K562 (cell line): Measurements from ENCODE around the gene GAS2L2.

Experiments used
- CAMTA2 ChIP-seq: fragments of 250-450 bp; sonication (Bioruptor Pico); conservative IDR thresholded peaks from 2 replicates; pipeline ENCODE4 v1.5.1; 2022
- CHD1 ChIP-seq: fragments of 200-600 bp; sonication (generic); IDR thresholded peaks from one replicate; pipeline ENCODE4 v1.6.1; 2012; ENCODE audit warnings: mild to moderate bottlenecking, moderate library complexity, low read length, inconsistent platforms
- CTCF ChIP-seq, 3 experiments: IDR thresholded peaks in 2 of 3; conservative IDR thresholded peaks in 1 of 3; 2 replicates each; pipeline ENCODE4 v1.5.1; 2011 to 2012; ENCODE audit warnings: low read length in 3 of 3, mild to moderate bottlenecking in 3 of 3, control low read depth in 2 of 3, improper control_type of control experiment in 1 of 3, inconsistent platforms in 1 of 3, low read depth in 1 of 3, mixed read lengths in 1 of 3, moderate library complexity in 1 of 3; ENCODE audit not compliant: insufficient read depth in 2 of 3
- FOXM1 ChIP-seq, 2 experiments: fragments of 450-650 bp in 1 of 2; sonication (generic) in 1 of 2; formaldehyde crosslinking in 1 of 2; IDR thresholded peaks; 2 replicates each; pipeline versions ENCODE4 v1.6.1 to v1.9.0; 2017 to 2022; ENCODE audit warnings: low read depth in 2 of 2, mild to moderate bottlenecking in 2 of 2, missing genetic modification reagents in 1 of 2, moderate library complexity in 1 of 2
- HCFC1 ChIP-seq: IDR thresholded peaks from 2 replicates; pipeline ENCODE4 v1.6.1; 2012; ENCODE audit warnings: low read depth, low read length, improper control_type of control experiment
- NFE2L1 ChIP-seq: fragments of 450-650 bp; IDR thresholded peaks from 2 replicates; pipeline ENCODE4 v1.6.1; 2016; ENCODE audit warnings: missing genetic modification characterization, low read depth, mild to moderate bottlenecking, missing compliant biosample characterization, moderate library complexity, borderline replicate concordance
- NFYB ChIP-seq: IDR thresholded peaks from 2 replicates; pipeline ENCODE4 v1.6.1; 2011; ENCODE audit warnings: mild to moderate bottlenecking, moderate library complexity; ENCODE audit not compliant: insufficient read length; ENCODE audit errors: extremely low read depth
- NR2C2 ChIP-seq, 2 experiments: fragments of 200-800 bp in 1 of 2; sonication (Bioruptor generic) in 1 of 2; sonication (generic) in 1 of 2; formaldehyde crosslinking in 1 of 2; IDR thresholded peaks; 2 replicates each; pipeline versions ENCODE4 v1.6.1 to v1.8.0; 2016 to 2022; ENCODE audit warnings: mild to moderate bottlenecking in 1 of 2, missing compliant biosample characterization in 1 of 2, missing genetic modification characterization in 1 of 2, missing genetic modification reagents in 1 of 2
- TGIF2 ChIP-seq: sonication (generic); formaldehyde crosslinking; IDR thresholded peaks from 2 replicates; pipeline ENCODE4 v1.8.1; 2022; ENCODE audit warnings: mild to moderate bottlenecking, missing genetic modification reagents, moderate library complexity
- ZBTB2 ChIP-seq: fragments of 450-650 bp; IDR thresholded peaks from 2 replicates; pipeline ENCODE4 v1.6.1; 2016; ENCODE audit warnings: antibody characterized with exemption

- TF ChIP-seq ZBTB2 (no peak), CTCF (IDR thresholded peaks at IDR 0.05 in 2 of 3, conservative IDR thresholded peaks at IDR 0.05 in 1 of 3; ENCODE audit: insufficient read depth in 2 of 3, low read depth in 1 of 3, low read length in 3 of 3) (no peak), CHD1 (no peak), NFE2L1 (tag) (no peak), FOXM1 (IDR thresholded peaks at IDR 0.05; ENCODE audit: low read depth) (no peak), FOXM1 (CRISPR knock-in tag; IDR thresholded peaks at IDR 0.05; ENCODE audit: low read depth) (no peak), NR2C2 (CRISPR knock-in tag; IDR thresholded peaks at IDR 0.05) (no peak), NR2C2 (tag; IDR thresholded peaks at IDR 0.05) (no peak), HCFC1 (no peak), CAMTA2 (no peak), NFYB (no peak), TGIF2 (no peak)
Measured at GRCh38 chr17:35788477-35789368, 35.7 kb upstream of the GAS2L2 start.
